BE2C (cell line): ENCODE results near the gene SUGP2.

Experiments used
- DNase-seq: peaks from one replicate; pipeline ENCODE4 v3.0.0-alpha.2; 2020
- H3K27me3 ChIP-seq: fragments of 250-450 bp; sonication (Bioruptor Pico); 2 replicates; pipeline ENCODE4 v1.5.1; 2020; ENCODE audit warnings: mild to moderate bottlenecking
- H3K36me3 ChIP-seq: fragments of 250-450 bp; sonication (Bioruptor Pico); 2 replicates; pipeline ENCODE4 v1.5.1; 2020; ENCODE audit warnings: mild to moderate bottlenecking
- H3K4me1 ChIP-seq: fragments of 250-450 bp; sonication (Bioruptor Pico); 2 replicates; pipeline ENCODE4 v1.5.1; 2020
- H3K4me3 ChIP-seq: 2 replicates; pipeline ENCODE4 v1.5.1; 2011; ENCODE audit warnings: low read depth, low read length
- H3K9me3 ChIP-seq: fragments of 250-450 bp; sonication (Bioruptor Pico); 2 replicates; pipeline ENCODE4 v1.5.1; 2020
- CTCF ChIP-seq: IDR thresholded peaks from 2 replicates; pipeline ENCODE4 v1.5.1; 2012; ENCODE audit warnings: mild to moderate bottlenecking, low read depth, low read length

SUGP2 gene

GRCh38 chr19:18989316-18989715 is 44.0 kb downstream of the SUGP2 start:
- Histone ChIP-seq H3K27me3 (no peaks in the 10 kb centered on the region), H3K36me3 (peaks cover 14% of the 10 kb centered on the region), H3K4me3 (no peak overlapping the region), H3K4me1 (no peaks in the 10 kb centered on the region), H3K9me3 (no peaks in the 10 kb centered on the region)
- DNase-seq = no peak
- no peak for TF ChIP-seq CTCF

- DNase-seq = no peak
- no peaks in the 10 kb centered on the region for H3K4me1 ChIP-seq
- no peak overlapping the region for H3K4me3 ChIP-seq
- H3K9me3 ChIP-seq = no peaks in the 10 kb centered on the region
- TF ChIP-seq CTCF = no peak
- H3K36me3 ChIP-seq = 0 out of 2 replicates have a peak, but pooled peaks cover 5% of the 10 kb centered on the region
- H3K27me3 ChIP-seq = peaks cover 3% of the 10 kb centered on the region; the same call in 1 of the 2 replicates
Measured at GRCh38 chr19:18987456-18987855, 45.9 kb downstream of the SUGP2 start.

- peaks cover 4% of the 10 kb centered on the region; the same call in 1 of the 2 replicates for H3K27me3 ChIP-seq
- DNase-seq = no peak
- no peak for TF ChIP-seq CTCF
Measured at GRCh38 chr19:18985257-18985656, 48.1 kb downstream of the SUGP2 start.

GRCh38 chr19:18984251-18984650 is 49.1 kb downstream of the SUGP2 start:
- no peaks in the 10 kb centered on the region for H3K9me3 ChIP-seq
- H3K27me3 ChIP-seq = peaks cover 4% of the 10 kb centered on the region; the same call in 1 of the 2 replicates
- TF ChIP-seq CTCF = no peak
- no peaks in the 10 kb centered on the region for H3K4me1 ChIP-seq
- DNase-seq = no peak
- no peak overlapping the region for H3K4me3 ChIP-seq
- H3K36me3 ChIP-seq = no peaks in the 10 kb centered on the region

More at GRCh38 chr19:18985257-18985656, 48.1 kb downstream of the SUGP2 start:
- H3K4me3 ChIP-seq = no peak overlapping the region
- H3K4me1 ChIP-seq = no peaks in the 10 kb centered on the region
- H3K36me3 ChIP-seq = no peaks in the 10 kb centered on the region
- H3K9me3 ChIP-seq = no peaks in the 10 kb centered on the region

- no peak for TF ChIP-seq CTCF
- Histone ChIP-seq H3K9me3 (no peaks in the 10 kb centered on the region), H3K4me3 (no peak overlapping the region), H3K27me3 (peaks cover 4% of the 10 kb centered on the region; the same call in 1 of the 2 replicates), H3K4me1 (no peaks in the 10 kb centered on the region), H3K36me3 (no peaks in the 10 kb centered on the region)
- DNase-seq = no peak
Measured at GRCh38 chr19:18982669-18983068, 50.6 kb downstream of the SUGP2 start.

GRCh38 chr19:18980432-18981020 is 52.8 kb downstream of the SUGP2 start:
- H3K9me3 ChIP-seq = no peaks in the 10 kb centered on the region
- H3K36me3 ChIP-seq = no peaks in the 10 kb centered on the region
- H3K27me3 ChIP-seq = peaks cover 4% of the 10 kb centered on the region; the same call in 1 of the 2 replicates
- TF ChIP-seq CTCF = no peak
- no peak for DNase-seq
- H3K4me1 ChIP-seq = no peaks in the 10 kb centered on the region
- no peak overlapping the region for H3K4me3 ChIP-seq
